SU-DHL-6 (cell line): ENCODE data around the gene MKX.

Experiments used
- H2AFZ ChIP-seq: fragments of 200-600 bp; sonication (generic); 2 replicates; pipeline ENCODE4 v1.6.1; 2014; ENCODE audit warnings: low read depth, mild to moderate bottlenecking, moderate library complexity, mixed read lengths, antibody characterized with exemption, low read length; ENCODE audit not compliant: severe bottlenecking
- H3F3A ChIP-seq: fragments of 200-600 bp; shearing (Covaris generic); 2 replicates; pipeline ENCODE4 v1.6.0; 2016; ENCODE audit warnings: antibody characterized with exemption, mild to moderate bottlenecking; ENCODE audit not compliant: insufficient read depth
- H3K27ac ChIP-seq: fragments of 200-600 bp; sonication (generic); 2 replicates; pipeline ENCODE4 v1.5.1; 2016; ENCODE audit warnings: low read depth, mild to moderate bottlenecking, low read length, moderate library complexity, mixed read lengths
- H3K27me3 ChIP-seq: fragments of 200-600 bp; sonication (generic), shearing (Covaris generic); 2 replicates; pipeline ENCODE4 v1.6.0; 2014; ENCODE audit warnings: mild to moderate bottlenecking, low read length
- H3K36me3 ChIP-seq: fragments of 200-600 bp; sonication (generic); 2 replicates; pipeline ENCODE4 v1.6.1; 2014; ENCODE audit warnings: mild to moderate bottlenecking, low read length, mixed read lengths
- H3K4me2 ChIP-seq: fragments of 300-600, 200-600 bp; shearing (Covaris generic), sonication (generic); 2 replicates; pipeline ENCODE4 v1.6.0; 2014; ENCODE audit warnings: low read length, low read depth, mild to moderate bottlenecking; ENCODE audit not compliant: poor library complexity, severe bottlenecking
- H3K4me3 ChIP-seq: fragments of 200-600 bp; sonication (generic); 2 replicates; pipeline ENCODE4 v1.5.1; 2014; ENCODE audit warnings: antibody characterized with exemption, low read length, mild to moderate bottlenecking, mixed read lengths; ENCODE audit not compliant: insufficient read depth, poor library complexity, severe bottlenecking
- H3K79me2 ChIP-seq: fragments of 200-600 bp; sonication (generic); 2 replicates; pipeline ENCODE4 v1.6.1; 2014; ENCODE audit warnings: mild to moderate bottlenecking, low read length, moderate library complexity; ENCODE audit not compliant: insufficient read depth
- H3K9ac ChIP-seq: fragments of 200-600 bp; sonication (generic); 2 replicates; pipeline ENCODE4 v1.7.0; 2014; ENCODE audit warnings: mild to moderate bottlenecking, low read length
- H3K9me2 ChIP-seq: fragments of 200-600 bp; sonication (generic); replicated peaks from 2 replicates; pipeline ENCODE4 v1.6.1; 2014; ENCODE audit warnings: low read length; ENCODE audit not compliant: insufficient read depth
- H3K9me3 ChIP-seq: fragments of 200-600 bp; sonication (generic); 2 replicates; pipeline ENCODE4 v1.6.1; 2014; ENCODE audit warnings: low read length, mixed read lengths; ENCODE audit not compliant: insufficient read depth
- H4K20me1 ChIP-seq: fragments of 200-600 bp; sonication (generic); 2 replicates; pipeline ENCODE4 v1.6.1; 2014; ENCODE audit warnings: low read depth, mild to moderate bottlenecking, antibody characterized with exemption, low read length, moderate library complexity, mixed read lengths
- CTCF ChIP-seq: fragments of 200-600 bp; sonication (generic); IDR thresholded peaks from one replicate; pipeline ENCODE4 v1.5.1; 2017; ENCODE audit warnings: antibody characterized with exemption, mild to moderate bottlenecking, low read length, moderate library complexity; ENCODE audit not compliant: insufficient read depth, poor library complexity, severe bottlenecking
- EZH2phosphoT487 ChIP-seq: fragments of 200-600 bp; sonication (generic), shearing (Covaris generic); conservative IDR thresholded peaks from 2 replicates; pipeline ENCODE4 v1.6.1; 2018; ENCODE audit warnings: mild to moderate bottlenecking, antibody characterized with exemption, low read length, moderate library complexity, mixed read lengths

MKX gene

GRCh38 chr10:27784272-27784671 is 38.7 kb upstream of the MKX start:
- Histone ChIP-seq H3K9me3 (no peaks in the 10 kb centered on the region), H3K4me3 (no peak overlapping the region), H3K4me2 (no peak overlapping the region), H4K20me1 (no peaks in the 10 kb centered on the region), H3K36me3 (no peaks in the 10 kb centered on the region), H3K27ac (no peak overlapping the region), H3F3A (no peaks in the 10 kb centered on the region), H3K9me2 (no peaks in the 10 kb centered on the region), H3K27me3 (no peaks in the 10 kb centered on the region), H3K9ac (no peak overlapping the region), H2AFZ (no peak overlapping the region), H3K79me2 (no peaks in the 10 kb centered on the region)
- TF ChIP-seq EZH2phosphoT487 (no peak), CTCF (no peak)

- H3K4me3 ChIP-seq = no peak overlapping the region
- TF ChIP-seq EZH2phosphoT487 (no peak), CTCF (no peak)
- no peak overlapping the region for H3K4me2 ChIP-seq
Observed at GRCh38 chr10:27783660-27784059, 38.0 kb upstream of the MKX start.

GRCh38 chr10:27779462-27780015 is 33.9 kb upstream of the MKX start:
- no peak overlapping the region for H3K27ac ChIP-seq
- no peak overlapping the region for H3K9ac ChIP-seq
- no peak overlapping the region for H2AFZ ChIP-seq
- H3K9me2 ChIP-seq = no peaks in the 10 kb centered on the region
- H3K27me3 ChIP-seq = no peaks in the 10 kb centered on the region
- no peaks in the 10 kb centered on the region for H3K9me3 ChIP-seq
- no peaks in the 10 kb centered on the region for H3F3A ChIP-seq
- no peaks in the 10 kb centered on the region for H4K20me1 ChIP-seq
- H3K4me3 ChIP-seq = no peak overlapping the region
- no peak for TF ChIP-seq CTCF
- TF ChIP-seq EZH2phosphoT487 = no peak
- H3K79me2 ChIP-seq = no peaks in the 10 kb centered on the region
- H3K36me3 ChIP-seq = no peaks in the 10 kb centered on the region
- H3K4me2 ChIP-seq = no peak overlapping the region

More at GRCh38 chr10:27783660-27784059, 38.0 kb upstream of the MKX start:
- no peak overlapping the region for H3K9ac ChIP-seq
- no peak overlapping the region for H2AFZ ChIP-seq
- H3K9me2 ChIP-seq = no peaks in the 10 kb centered on the region
- H3F3A ChIP-seq = no peaks in the 10 kb centered on the region
- no peaks in the 10 kb centered on the region for H3K36me3 ChIP-seq
- no peaks in the 10 kb centered on the region for H4K20me1 ChIP-seq
- no peak overlapping the region for H3K27ac ChIP-seq
- no peaks in the 10 kb centered on the region for H3K79me2 ChIP-seq
- H3K27me3 ChIP-seq = no peaks in the 10 kb centered on the region
- H3K9me3 ChIP-seq = no peaks in the 10 kb centered on the region
